Breast epithelium (tissue), 4 donors: Measurements from ENCODE around the gene CACNA2D1. TPM values are rescaled to one million over a fixed set of nuclear protein-coding genes. Genes with fewer than 3 reads are reported as not detected.
A peak's percentile ranks its signal among the peaks of the same experiment; 100 is the strongest.

Experiments
- DNase-seq, 2 donors: peaks; one replicate each; pipeline ENCODE4 v3.0.0-alpha.2; 2019; ENCODE audit warnings: low spot score in 2 of 2
- H3K27ac ChIP-seq, 2 donors: fragments of 200-600 bp; sonication (generic) in 1 of 2; one replicate each; pipeline ENCODE4 v1.5.1; 2016 to 2019; ENCODE audit warnings: mild to moderate bottlenecking in 1 of 2
- H3K27me3 ChIP-seq, 2 donors: fragments of 200-600 bp; sonication (generic) in 1 of 2; one replicate each; pipeline versions ENCODE4 v1.5.1 to v1.6.0; 2017 to 2019; ENCODE audit warnings: control low read depth in 1 of 2, mild to moderate bottlenecking in 1 of 2
- H3K36me3 ChIP-seq: fragments of 200-600 bp; one replicate; pipeline ENCODE4 v1.5.1; 2019
- H3K4me1 ChIP-seq, 2 donors: fragments of 200-600 bp; sonication (generic); one replicate each; pipeline ENCODE4 v1.5.1; 2016 to 2019; ENCODE audit warnings: control low read depth in 1 of 2
- H3K4me3 ChIP-seq, 3 donors: fragments of 200-600 bp; sonication (generic); 1 replicate in 2 of 3; 2 replicates in 1 of 3; pipeline ENCODE4 v1.5.1; 2016 to 2019; ENCODE audit warnings: mild to moderate bottlenecking in 3 of 3, moderate library complexity in 2 of 3
- H3K9me3 ChIP-seq, 2 donors: fragments of 200-600 bp; sonication (generic) in 1 of 2; one replicate each; pipeline ENCODE4 v1.5.1; 2016 to 2019; ENCODE audit warnings: control low read depth in 1 of 2
- CTCF ChIP-seq, 3 donors: fragments of 450-650 bp; IDR thresholded peaks; one replicate each; pipeline ENCODE4 v1.5.1; 2016 to 2017; ENCODE audit warnings: antibody characterized with exemption in 3 of 3, mild to moderate bottlenecking in 3 of 3, moderate library complexity in 3 of 3
- POLR2A ChIP-seq: fragments of 450-650 bp; IDR thresholded peaks from one replicate; pipeline ENCODE4 v1.6.1; 2016; ENCODE audit warnings: antibody characterized with exemption, mild to moderate bottlenecking, moderate library complexity
- POLR2AphosphoS5 ChIP-seq, 3 donors: sonication (generic); formaldehyde crosslinking; IDR thresholded peaks; one replicate each; pipeline ENCODE4 v1.6.1; 2017; ENCODE audit warnings: antibody characterized with exemption in 3 of 3
- intact Hi-C: fragments of 100-400 bp; cut with DNase I; formaldehyde crosslinking; loops from one replicate; pipeline ENCODE4 v1.15.1; 2023; ENCODE audit warnings: low total_unique reads
- total RNA-seq, 3 donors: library from RNA; depleted of rRNA; stranded (reverse); fragments of >200 nt; gene quantifications; one replicate each; pipeline ENCODE4 v1.1.0, GENCODE V29; 2016

Gene CACNA2D1
- total RNA-seq, 3 donors from 2014 or later = 10.2 to 79.4 (median 16.0) TPM

GRCh38 chr7:82250598-82250997 lies 193.0 kb downstream of the CACNA2D1 start:
- H3K27ac ChIP-seq = no peak overlapping the region
- intact Hi-C loops = no loop called here
- H3K4me1 ChIP-seq = no peaks in the 10 kb centered on the region
- TF ChIP-seq POLR2AphosphoS5 (IDR thresholded peaks at IDR 0.05) (no peak), CTCF (IDR thresholded peaks at IDR 0.05) (no peak), POLR2A (no peak)
- H3K9me3 ChIP-seq = no peaks in the 10 kb centered on the region
- H3K27me3 ChIP-seq = no peaks in the 10 kb centered on the region
- no peak overlapping the region for H3K4me3 ChIP-seq
- no peaks in the 10 kb centered on the region for H3K36me3 ChIP-seq
- no peak for DNase-seq

GRCh38 chr7:82249979-82250378 lies 193.6 kb downstream of the CACNA2D1 start:
- H3K4me1 ChIP-seq = no peaks in the 10 kb centered on the region
- intact Hi-C loops = no loop called here
- no peaks in the 10 kb centered on the region for H3K9me3 ChIP-seq
- DNase-seq = no peak
- no peaks in the 10 kb centered on the region for H3K36me3 ChIP-seq
- no peak for TF ChIP-seq CTCF (IDR thresholded peaks at IDR 0.05)
- TF ChIP-seq POLR2A = no peak
- no peak for TF ChIP-seq POLR2AphosphoS5 (IDR thresholded peaks at IDR 0.05)
- H3K27ac ChIP-seq = peak overlapping the region in 1 of 2 donors; percentile 59
- no peak overlapping the region for H3K4me3 ChIP-seq
- H3K27me3 ChIP-seq = no peaks in the 10 kb centered on the region

GRCh38 chr7:82247814-82248433 lies 195.7 kb downstream of the CACNA2D1 start:
- intact Hi-C loops = no loop called here
- no peak overlapping the region for H3K27ac ChIP-seq
- no peak overlapping the region for H3K4me3 ChIP-seq
- no peaks in the 10 kb centered on the region for H3K9me3 ChIP-seq
- H3K36me3 ChIP-seq = no peaks in the 10 kb centered on the region
- TF ChIP-seq CTCF (IDR thresholded peaks at IDR 0.05) (no peak), POLR2AphosphoS5 (IDR thresholded peaks at IDR 0.05) (no peak), POLR2A (no peak)
- DNase-seq = no peak
- H3K4me1 ChIP-seq = no peaks in the 10 kb centered on the region
- no peaks in the 10 kb centered on the region for H3K27me3 ChIP-seq

GRCh38 chr7:82244947-82245517 lies 198.5 kb downstream of the CACNA2D1 start:
- Histone ChIP-seq H3K4me3 (no peak overlapping the region), H3K4me1 (no peaks in the 10 kb centered on the region), H3K27me3 (no peaks in the 10 kb centered on the region), H3K9me3 (no peaks in the 10 kb centered on the region), H3K27ac (no peak overlapping the region), H3K36me3 (no peaks in the 10 kb centered on the region)
- intact Hi-C loops = no loop called here
- TF ChIP-seq POLR2A (no peak), CTCF (IDR thresholded peaks at IDR 0.05) (no peak), POLR2AphosphoS5 (IDR thresholded peaks at IDR 0.05) (no peak)
- no peak for DNase-seq

- DNase-seq = no peak
- Histone ChIP-seq H3K4me3 (no peak overlapping the region), H3K9me3 (no peaks in the 10 kb centered on the region), H3K27ac (no peak overlapping the region), H3K4me1 (no peaks in the 10 kb centered on the region), H3K27me3 (no peaks in the 10 kb centered on the region), H3K36me3 (no peaks in the 10 kb centered on the region)
- TF ChIP-seq POLR2AphosphoS5 (IDR thresholded peaks at IDR 0.05) (no peak), POLR2A (no peak), CTCF (IDR thresholded peaks at IDR 0.05) (no peak)
- intact Hi-C loops = no loop called here
Measured at GRCh38 chr7:82241356-82241755, 202.2 kb downstream of the CACNA2D1 start.
